GM12878 (cell line): Measurements from ENCODE around the gene NIBAN1. TPM values are rescaled to one million over a fixed set of nuclear protein-coding genes. Genes with fewer than 3 reads are reported as not detected.

Experiments used
- ATAC-seq: fragments of 200-7000 bp; cut with Tn5 transposase; 3 replicates; pipeline ENCODE4 v1.9.1; 2020; ENCODE audit warnings: mild to moderate bottlenecking, moderate library complexity
- BruUV-seq: library from RNA; stranded (reverse); fragments of 400-500 nt; replicated peaks from 2 replicates; lab custom pipeline; 2021; lab: Mats Ljungman, UMichigan
- CTCF ChIA-PET: fragments of 300-600 bp; sonication (Branson Sonifier 250); formaldehyde crosslinking; extraction: SDS; loops from one replicate; lab custom pipeline; 2021; ENCODE audit warnings: inconsistent platforms; lab: Yijun Ruan, JAX
- POLR2A ChIA-PET: fragments of 350-600 bp; formaldehyde crosslinking; extraction: SDS; loops from one replicate; lab custom pipeline; 2021; ENCODE audit warnings: inconsistent platforms; lab: Charles Lee
- RAD21 ChIA-PET: fragments of 300-600 bp; sonication (Branson Sonifier 250); formaldehyde crosslinking; loops from one replicate; lab custom pipeline; 2023; ENCODE audit warnings: antibody characterized with exemption; ENCODE audit not compliant: unreplicated experiment; lab: Charles Lee
- SMC1A ChIA-PET: fragments of 300-600 bp; sonication (Branson Sonifier 250); formaldehyde crosslinking; loops from one replicate; lab custom pipeline; 2023; ENCODE audit not compliant: unreplicated experiment, uncharacterized antibody; lab: Charles Lee
- DNase-seq: peaks from one replicate; pipeline ENCODE4 v3.0.0-alpha.2; 2011; ENCODE audit warnings: low read depth, low spot score
- FAIRE-seq: peaks from 3 replicates; lab custom pipeline; 2011; peaks lifted over from hg19 to GRCh38; lab: Jason Lieb, UNC
- H2AFZ ChIP-seq: 2 replicates; pipeline ENCODE4 v1.6.0; 2011; ENCODE audit warnings: low read depth, low read length, control low read depth; ENCODE audit not compliant: control insufficient read depth
- H3K27ac ChIP-seq: 2 replicates; pipeline ENCODE4 v1.5.1; 2011; ENCODE audit warnings: control low read depth; ENCODE audit not compliant: control insufficient read depth, insufficient read depth
- H3K27me3 ChIP-seq, 2 experiments: replicated peaks in 1 of 2; 2 replicates each; pipeline versions ENCODE4 v1.6.0 to v1.6.1; 2011; ENCODE audit warnings: low read length in 1 of 2; ENCODE audit not compliant: control insufficient read depth in 2 of 2, insufficient read depth in 2 of 2
- H3K36me3 ChIP-seq, 2 experiments: 2 replicates each; pipeline ENCODE4 v1.5.1; 2011; ENCODE audit warnings: low read length in 1 of 2; ENCODE audit not compliant: control insufficient read depth in 2 of 2, insufficient read depth in 2 of 2
- H3K4me1 ChIP-seq: 2 replicates; pipeline ENCODE4 v1.6.1; 2011; ENCODE audit warnings: mild to moderate bottlenecking, low read length, moderate library complexity, mixed read lengths; ENCODE audit not compliant: control insufficient read depth, insufficient read depth
- H3K4me2 ChIP-seq: 2 replicates; pipeline ENCODE4 v1.6.0; 2011; ENCODE audit warnings: control low read depth; ENCODE audit not compliant: control insufficient read depth, insufficient read depth
- H3K4me3 ChIP-seq: fragments of 200-600 bp; sonication (generic); 2 replicates; pipeline ENCODE4 v1.5.1; 2016
- H3K79me2 ChIP-seq: 2 replicates; pipeline ENCODE4 v1.6.0; 2011; ENCODE audit warnings: low read length; ENCODE audit not compliant: control insufficient read depth, insufficient read depth
- H3K9ac ChIP-seq: 2 replicates; pipeline ENCODE4 v1.8.0; 2011; ENCODE audit warnings: low read length, control low read depth, mixed read lengths; ENCODE audit not compliant: control insufficient read depth, insufficient read depth
- H3K9me3 ChIP-seq: replicated peaks from 3 replicates; pipeline ENCODE4 v1.5.1; 2011; ENCODE audit warnings: mild to moderate bottlenecking, low read length; ENCODE audit not compliant: control insufficient read depth, insufficient read depth
- H4K20me1 ChIP-seq: 2 replicates; pipeline ENCODE4 v1.6.0; 2011; ENCODE audit not compliant: control insufficient read depth, insufficient read depth
- BCL11A ChIP-seq: IDR thresholded peaks from 2 replicates; pipeline ENCODE4 v1.6.1; 2011; ENCODE audit warnings: low read depth, low read length
- HCFC1 ChIP-seq: fragments of 150-350 bp; IDR thresholded peaks from 2 replicates; pipeline ENCODE4 v1.6.1; 2014; ENCODE audit warnings: low read length
- IRF4 ChIP-seq: IDR thresholded peaks from 2 replicates; pipeline ENCODE4 v1.6.1; 2011; ENCODE audit warnings: low read depth, low read length
- MTA2 ChIP-seq: fragments of 450-650 bp; IDR thresholded peaks from 2 replicates; pipeline ENCODE4 v1.6.1; 2016; ENCODE audit warnings: low read depth, mild to moderate bottlenecking, moderate library complexity
- PAX8 ChIP-seq: fragments of 450-650 bp; IDR thresholded peaks from 2 replicates; pipeline ENCODE4 v1.6.1; 2017; ENCODE audit warnings: mild to moderate bottlenecking, moderate library complexity
- RBBP5 ChIP-seq: fragments of 200-600 bp; sonication (generic); conservative IDR thresholded peaks from 2 replicates; pipeline ENCODE4 v1.6.1; 2016
- RELA ChIP-seq: fragments of 450-650 bp; IDR thresholded peaks from 2 replicates; pipeline ENCODE4 v1.8.0; 2014; ENCODE audit warnings: borderline replicate concordance; ENCODE audit not compliant: partially characterized antibody
- SIN3A ChIP-seq: IDR thresholded peaks from 2 replicates; pipeline ENCODE4 v1.6.1; 2012; ENCODE audit warnings: low read depth, low read length, improper control_type of control experiment
- STAT3 ChIP-seq: IDR thresholded peaks from 2 replicates; pipeline ENCODE4 v1.6.1; 2011; ENCODE audit warnings: low read depth, low read length, improper control_type of control experiment
- ZBTB40 ChIP-seq: fragments of 450-650 bp; IDR thresholded peaks from 2 replicates; pipeline ENCODE4 v1.6.1; 2016; ENCODE audit warnings: mild to moderate bottlenecking, moderate library complexity, borderline replicate concordance
- ZNF384 ChIP-seq: IDR thresholded peaks from 2 replicates; pipeline ENCODE4 v1.6.1; 2012; ENCODE audit warnings: low read depth, mild to moderate bottlenecking, low read length, improper control_type of control experiment, borderline replicate concordance
- ZNF622 ChIP-seq: fragments of 450-650 bp; IDR thresholded peaks from 2 replicates; pipeline ENCODE4 v1.6.1; 2017; ENCODE audit warnings: mild to moderate bottlenecking, inconsistent platforms
- ZSCAN29 ChIP-seq: fragments of 450-650 bp; IDR thresholded peaks from 2 replicates; pipeline ENCODE4 v1.6.1; 2017; ENCODE audit warnings: mild to moderate bottlenecking, moderate library complexity
- WGBS: methylation state at CpG from one replicate; pipeline ENCODE4 v1.1.6; 2016; ENCODE audit warnings: low lambda C conversion rate; ENCODE audit not compliant: insufficient replicate concordance, insufficient coverage; ENCODE audit errors: missing lambda C conversion rate; 5-methylcytosine and 5-hydroxymethylcytosine counted together
- in situ Hi-C: fragments of 300-500 bp; cut with MboI; formaldehyde crosslinking; loops from 9 replicates; pipeline ENCODE4 v1.14.3; 2018; ENCODE audit warnings: mixed read lengths
- intact Hi-C: fragments of 100-400 bp; cut with micrococcal nuclease; formaldehyde crosslinking; loops from one replicate; pipeline ENCODE4 v1.14.2; 2022; ENCODE audit not compliant: unreplicated experiment
- polyA plus RNA-seq, 11 experiments: library from polyadenylated mRNA; depleted of rRNA in 4 of 11; unstranded in 6 of 11; stranded (reverse) in 5 of 11; fragments of >200 nt; fragmentation: Nextera tagmentation in 4 of 11; fragmentation: Illumina TruSeq in 1 of 11; extraction: Ambion mirVana in 4 of 11; extraction: Trizol in 1 of 11; gene quantifications; 1 replicate in 1 of 11; 2 replicates in 10 of 11; pipeline versions ENCODE4 v1.2.1 to v1.2.3, GENCODE V29; 2011 to 2016; ENCODE audit warnings: inconsistent platforms in 2 of 11, missing spikeins in 2 of 11, low read depth in 1 of 11
- total RNA-seq, 4 experiments: library from RNA; depleted of rRNA in 3 of 4; stranded (reverse); fragments of >200 nt in 3 of 4; fragmentation: Illumina TruSeq in 1 of 4; extraction: Trizol in 1 of 4; gene quantifications; 2 replicates each; pipeline versions ENCODE4 v1.2.1 to v1.2.3, GENCODE V29; 2013 to 2021
- TF ChIP-seq, protein P1 (sequence below): fragments of 450-650 bp; IDR thresholded peaks from 2 replicates; pipeline ENCODE4 v1.6.1; 2016; ENCODE audit warnings: mild to moderate bottlenecking

Gene NIBAN1
- total and polyA plus RNA-seq, 10 of the 15 experiments (the other 5 are each of a cell fraction or from before 2014, with no cell fraction given), result 11.2 to 67.8 (median 44.3) TPM

DNA sequence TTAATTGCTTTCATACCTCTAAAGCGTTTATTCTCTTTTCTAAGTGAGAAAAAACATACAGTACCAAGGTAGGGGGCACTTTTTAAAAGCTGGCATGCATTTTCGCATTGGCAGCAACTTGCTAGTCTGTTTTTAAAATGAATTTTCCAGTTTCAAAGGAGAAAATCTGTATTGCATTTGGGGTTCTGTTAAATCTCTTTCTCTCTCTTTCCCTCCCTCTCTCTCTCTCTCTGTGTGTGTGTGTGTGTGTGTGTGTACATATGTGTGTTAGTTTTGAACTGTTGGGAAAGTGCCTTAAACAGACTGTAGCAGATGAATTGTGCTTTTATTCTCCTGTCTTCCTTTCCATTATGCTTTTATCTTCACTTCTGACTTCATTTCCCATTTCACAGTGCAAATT lies 7.3 kb downstream of the NIBAN1 start:
- Histone ChIP-seq H4K20me1 (no peaks in the 10 kb centered on the region), H3K27me3 (no peaks in the 10 kb centered on the region), H3K27ac (no peak overlapping the region), H3K9ac (no peak overlapping the region), H2AFZ (no peak overlapping the region), H3K4me2 (no peak overlapping the region), H3K4me3 (no peak overlapping the region), H3K9me3 (no peaks in the 10 kb centered on the region), H3K4me1 (peaks cover 22% of the 10 kb centered on the region), H3K36me3 (no peaks in the 10 kb centered on the region), H3K79me2 (peaks cover 25% of the 10 kb centered on the region)
- in situ Hi-C loops, result no loop called here
- ATAC-seq, result no peak
- WGBS, result 95% methylated on average over 2 of the region's 2 CpGs
- intact Hi-C loops, result no loop called here
- no peak for FAIRE-seq
- SMC1A ChIA-PET, result interaction anchor here (0.9 to 1.6 kb wide), 3 partner anchors 9 to 158 kb away, joined by 3 to 4 read pairs (median 3); no protein-coding TSS in a partner anchor
- CTCF ChIA-PET, result interaction anchor here (0.8 kb wide), 1 partner anchor 164 kb away, joined by 3 read pairs; no protein-coding TSS in a partner anchor
- POLR2A ChIA-PET, result interaction anchor here (1.6 kb wide), 1 partner anchor 10 kb away, joined by 4 read pairs; no protein-coding TSS in a partner anchor
- TF ChIP-seq SIN3A, result no peak
- TF ChIP-seq STAT3, result no peak
- TF ChIP-seq ZSCAN29, result no peak
- TF ChIP-seq HCFC1, result no peak
- TF ChIP-seq IRF4, result no peak
- no peak for TF ChIP-seq PAX8
- TF ChIP-seq ZNF622, result no peak
- TF ChIP-seq ZNF384, result no peak
- TF ChIP-seq MTA2, result no peak
- TF ChIP-seq BCL11A, result no peak
- no peak for TF ChIP-seq RELA
- TF ChIP-seq, protein P1, sequence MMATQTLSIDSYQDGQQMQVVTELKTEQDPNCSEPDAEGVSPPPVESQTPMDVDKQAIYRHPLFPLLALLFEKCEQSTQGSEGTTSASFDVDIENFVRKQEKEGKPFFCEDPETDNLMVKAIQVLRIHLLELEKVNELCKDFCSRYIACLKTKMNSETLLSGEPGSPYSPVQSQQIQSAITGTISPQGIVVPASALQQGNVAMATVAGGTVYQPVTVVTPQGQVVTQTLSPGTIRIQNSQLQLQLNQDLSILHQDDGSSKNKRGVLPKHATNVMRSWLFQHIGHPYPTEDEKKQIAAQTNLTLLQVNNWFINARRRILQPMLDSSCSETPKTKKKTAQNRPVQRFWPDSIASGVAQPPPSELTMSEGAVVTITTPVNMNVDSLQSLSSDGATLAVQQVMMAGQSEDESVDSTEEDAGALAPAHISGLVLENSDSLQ, result no peak
- no peak for TF ChIP-seq ZBTB40
- no peak for TF ChIP-seq RBBP5
- DNase-seq, result no peak
- RAD21 ChIA-PET, result interaction anchor here (1.0 to 1.2 kb wide), 3 partner anchors 10 to 162 kb away, joined by 3 read pairs; no protein-coding TSS in a partner anchor
- BruUV-seq, result no TSS peak
